GM12892 (cell line): Measurements from ENCODE around the gene DENND5A.

Source experiments
- DNase-seq: peaks from one replicate; pipeline ENCODE4 v3.0.0; 2011; ENCODE audit not compliant: insufficient read length
- FAIRE-seq: peaks from 2 replicates; lab custom pipeline; 2011; peaks lifted over from hg19 to GRCh38; lab: Jason Lieb, UNC
- POLR2A ChIP-seq: IDR thresholded peaks from 2 replicates; pipeline ENCODE4 v1.6.1; 2011; ENCODE audit warnings: low read depth, low read length, control low read depth
- POLR2AphosphoS5 ChIP-seq: IDR thresholded peaks from 2 replicates; pipeline ENCODE4 v1.6.1; 2011; ENCODE audit warnings: low read depth, low read length, control low read depth
- TAF1 ChIP-seq: IDR thresholded peaks from 2 replicates; pipeline ENCODE4 v1.6.1; 2011; ENCODE audit warnings: low read depth, mild to moderate bottlenecking, control low read depth, low read length, borderline replicate concordance

The DENND5A gene

DNA sequence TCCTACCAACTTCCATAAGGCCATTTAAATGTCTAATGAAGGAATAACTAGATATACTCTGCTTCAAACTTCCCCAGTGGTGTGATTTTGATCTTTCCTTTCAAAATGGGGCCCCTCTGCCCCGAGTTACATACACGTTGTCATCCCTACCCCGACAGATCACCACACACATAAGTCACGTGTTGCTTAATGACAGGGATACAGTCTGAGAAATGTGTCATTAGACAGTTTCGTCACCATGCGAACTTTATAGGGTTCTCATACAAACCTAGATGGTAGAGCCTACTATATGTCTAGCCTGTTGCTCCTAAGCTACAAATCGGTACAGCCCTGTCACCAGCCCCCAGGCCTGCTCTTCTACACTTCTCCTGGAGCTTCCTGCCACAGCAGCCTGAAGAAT lies 124.0 kb downstream of the DENND5A start:
- TF ChIP-seq POLR2A (no peak), TAF1 (no peak), POLR2AphosphoS5 (no peak)
- no peak for DNase-seq
- FAIRE-seq, result peak; percentile 9

DNA sequence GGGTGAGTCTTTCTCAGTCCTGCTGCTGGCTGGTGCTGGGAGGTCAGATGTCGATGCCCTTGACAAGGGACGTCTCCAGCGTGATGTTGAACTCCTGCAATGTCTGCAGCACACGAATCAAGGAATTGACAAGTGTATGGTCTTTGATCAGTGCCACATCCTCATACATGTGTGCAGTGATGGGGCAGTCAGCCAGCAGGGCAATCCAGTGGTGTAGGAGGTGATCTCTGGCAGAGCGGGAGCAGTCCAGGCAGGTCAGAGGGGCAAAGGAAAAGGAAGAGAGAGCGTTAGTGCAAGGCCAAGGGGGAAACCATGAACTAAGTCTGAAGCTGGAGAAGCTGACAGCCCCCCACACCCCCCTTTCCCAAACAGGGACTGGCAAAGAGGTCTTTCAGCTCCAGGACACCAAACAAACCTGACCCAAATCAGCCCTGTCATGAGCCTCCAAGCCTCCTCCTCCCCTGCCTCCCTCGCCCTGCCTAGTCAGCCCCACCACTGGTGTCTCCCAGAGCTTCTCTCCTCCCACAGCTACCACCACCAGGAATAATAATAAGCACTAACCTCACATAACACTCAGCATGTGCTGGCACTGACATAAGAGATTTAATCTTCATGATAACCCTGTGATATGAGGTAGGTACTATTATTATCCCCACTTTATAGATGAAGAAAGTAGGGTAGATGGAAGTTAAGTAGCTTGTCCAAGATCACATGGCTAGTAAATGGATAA lies 125.4 kb downstream of the DENND5A start:
- DNase-seq, result no peak
- TF ChIP-seq TAF1 (no peak), POLR2AphosphoS5 (no peak), POLR2A (no peak)
- no peak for FAIRE-seq

DNA sequence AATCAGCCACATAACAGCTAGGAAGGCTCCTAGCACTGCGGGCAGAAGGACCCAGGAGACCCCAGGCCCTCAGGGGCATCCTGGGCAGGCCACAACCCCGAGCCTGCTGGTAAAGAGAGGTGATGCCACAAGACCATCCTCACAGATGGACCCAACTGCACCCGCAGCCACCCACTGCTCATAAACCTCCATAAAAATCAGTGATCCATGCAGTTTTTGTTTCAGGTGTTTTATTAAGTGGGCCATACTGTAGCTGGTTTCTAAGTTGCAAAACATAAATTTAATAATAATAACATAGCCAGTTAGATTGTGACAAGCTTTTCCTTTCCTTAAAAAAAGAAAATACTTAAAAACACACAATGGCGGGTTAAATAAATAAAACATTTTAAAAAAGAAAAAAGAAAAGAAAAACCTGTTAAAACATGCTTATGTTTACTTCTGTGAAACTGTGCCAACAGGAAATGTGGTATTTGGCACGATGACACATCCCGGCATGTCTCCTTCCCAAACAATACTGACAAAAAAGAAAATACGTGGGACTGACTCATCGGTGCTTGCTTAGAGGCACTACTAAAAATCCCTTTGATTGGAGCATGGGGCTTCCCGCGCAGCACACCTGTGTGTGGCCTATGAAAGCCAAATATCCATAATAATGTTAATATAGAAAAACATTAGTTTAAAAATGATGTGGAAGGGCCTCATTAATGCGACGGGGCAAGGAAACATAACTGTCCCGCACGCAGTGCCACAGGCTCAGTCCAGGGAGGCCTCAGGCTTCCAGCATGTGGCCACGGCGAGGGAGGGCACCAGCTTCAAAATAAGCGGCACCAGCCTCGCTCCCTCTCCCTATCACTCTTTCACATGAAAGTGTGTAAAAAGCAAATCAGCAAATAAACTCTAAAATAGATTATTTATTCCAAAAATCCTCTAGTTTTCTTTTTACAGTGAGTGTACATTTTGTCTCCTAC lies 126.3 kb downstream of the DENND5A start:
- DNase-seq (no peak), FAIRE-seq (no peak)
- no peak for TF ChIP-seq TAF1
- no peak for TF ChIP-seq POLR2AphosphoS5
- no peak for TF ChIP-seq POLR2A

DNA sequence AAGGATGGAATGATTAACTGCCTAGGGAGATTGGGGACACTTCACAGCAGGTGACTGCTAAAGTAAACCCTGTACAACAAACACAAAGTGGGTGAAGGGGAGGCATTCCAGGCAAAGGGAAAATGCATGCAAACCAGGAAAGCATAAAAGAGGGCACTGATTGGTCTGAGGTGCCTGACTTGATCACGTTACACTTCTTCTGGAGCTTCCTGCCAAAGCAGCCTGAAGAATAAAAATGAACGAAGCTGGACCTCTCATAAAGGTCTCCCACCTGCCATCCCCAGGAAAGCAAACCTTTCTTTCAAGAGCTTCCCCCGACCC lies 127.1 kb downstream of the DENND5A start:
- FAIRE-seq (peak; percentile 9), DNase-seq (no peak)
- TF ChIP-seq POLR2A, result no peak

DNA sequence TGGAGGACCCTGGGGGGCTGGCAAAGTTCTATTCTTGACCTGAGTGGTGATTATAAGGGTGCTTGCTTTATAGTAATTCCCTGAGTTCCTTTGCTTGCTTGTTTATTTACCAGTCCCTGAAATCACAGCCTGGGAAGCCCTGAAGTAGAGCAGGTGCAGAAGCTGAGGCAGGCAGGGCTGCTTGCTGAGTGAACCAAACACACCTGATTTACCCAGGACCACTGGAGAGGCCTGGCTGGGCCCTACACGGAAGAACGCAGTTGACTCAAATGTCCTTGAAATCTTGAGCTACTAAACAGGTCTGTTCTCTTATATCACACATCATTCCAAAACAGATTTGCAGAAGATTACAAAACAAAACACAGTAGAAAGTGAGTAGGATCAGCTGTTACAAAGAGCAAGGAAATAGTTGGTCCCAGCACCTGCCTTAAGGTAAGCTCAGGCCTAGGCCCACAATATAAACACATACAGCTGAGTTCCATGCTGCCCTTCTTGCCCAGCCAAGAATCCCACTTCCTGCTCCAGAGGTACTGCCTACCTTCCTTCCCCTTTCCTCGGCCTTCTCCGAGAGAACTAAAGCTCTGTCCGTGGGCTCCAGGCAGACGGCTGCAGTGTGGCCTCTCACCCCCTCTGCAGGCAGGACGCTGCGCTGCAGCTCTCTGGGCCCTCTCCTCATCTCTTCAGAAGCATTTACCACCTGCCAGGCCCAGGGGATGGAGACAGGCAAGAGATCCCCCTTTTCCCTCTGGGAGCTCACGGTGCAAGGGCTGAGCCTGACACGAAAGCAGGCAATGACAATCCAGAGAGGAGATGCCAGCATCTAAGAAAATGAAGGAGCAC lies 127.6 kb downstream of the DENND5A start:
- TF ChIP-seq TAF1, result no peak
- TF ChIP-seq POLR2AphosphoS5, result no peak
- TF ChIP-seq POLR2A, result no peak
- peak; percentile 98 for FAIRE-seq
- DNase-seq, result peak; percentile 40

DNA sequence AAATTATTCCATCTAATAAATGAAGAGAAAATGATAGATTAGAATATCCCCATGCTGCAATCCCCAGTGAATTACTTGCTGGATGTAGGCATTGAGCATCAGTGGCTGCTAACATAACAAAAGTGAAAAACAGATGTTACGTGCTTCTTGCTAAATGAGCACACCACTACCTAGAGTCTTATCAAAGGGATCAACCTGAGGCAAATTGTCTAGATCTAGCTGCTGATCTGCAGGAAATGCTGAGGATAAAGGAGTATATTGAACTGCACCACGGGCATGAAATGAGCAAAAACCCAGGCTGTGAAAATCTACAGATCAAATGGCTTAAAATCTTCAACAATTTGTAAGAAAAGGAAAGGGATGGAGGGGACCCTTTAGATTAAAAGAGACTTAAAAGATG lies 128.4 kb downstream of the DENND5A start:
- FAIRE-seq (no peak), DNase-seq (no peak)
- TF ChIP-seq POLR2AphosphoS5, result no peak
- TF ChIP-seq TAF1, result no peak

DNA sequence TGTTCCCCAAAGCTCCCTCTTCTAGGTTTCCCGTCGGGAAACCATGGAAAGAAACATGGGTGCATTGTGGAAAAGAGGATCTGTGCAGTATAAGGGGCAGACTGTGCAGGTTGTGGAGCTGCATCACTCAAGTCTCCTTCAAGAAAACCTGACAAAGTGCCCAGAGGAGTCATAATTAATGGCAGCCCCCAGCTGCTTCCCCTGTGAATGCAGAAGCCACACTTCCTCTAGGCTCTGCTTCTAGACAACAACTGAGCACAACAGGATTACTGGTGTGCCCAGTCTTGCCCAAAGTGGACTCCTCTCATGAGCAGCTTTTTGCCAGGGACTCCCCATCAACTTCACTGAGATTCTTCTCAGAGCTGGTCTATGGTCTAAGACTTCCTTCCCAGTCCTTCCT lies 131.2 kb downstream of the DENND5A start:
- DNase-seq, result no peak
- FAIRE-seq, result no peak
- TF ChIP-seq POLR2A, result no peak
- no peak for TF ChIP-seq POLR2AphosphoS5
- no peak for TF ChIP-seq TAF1

DNA sequence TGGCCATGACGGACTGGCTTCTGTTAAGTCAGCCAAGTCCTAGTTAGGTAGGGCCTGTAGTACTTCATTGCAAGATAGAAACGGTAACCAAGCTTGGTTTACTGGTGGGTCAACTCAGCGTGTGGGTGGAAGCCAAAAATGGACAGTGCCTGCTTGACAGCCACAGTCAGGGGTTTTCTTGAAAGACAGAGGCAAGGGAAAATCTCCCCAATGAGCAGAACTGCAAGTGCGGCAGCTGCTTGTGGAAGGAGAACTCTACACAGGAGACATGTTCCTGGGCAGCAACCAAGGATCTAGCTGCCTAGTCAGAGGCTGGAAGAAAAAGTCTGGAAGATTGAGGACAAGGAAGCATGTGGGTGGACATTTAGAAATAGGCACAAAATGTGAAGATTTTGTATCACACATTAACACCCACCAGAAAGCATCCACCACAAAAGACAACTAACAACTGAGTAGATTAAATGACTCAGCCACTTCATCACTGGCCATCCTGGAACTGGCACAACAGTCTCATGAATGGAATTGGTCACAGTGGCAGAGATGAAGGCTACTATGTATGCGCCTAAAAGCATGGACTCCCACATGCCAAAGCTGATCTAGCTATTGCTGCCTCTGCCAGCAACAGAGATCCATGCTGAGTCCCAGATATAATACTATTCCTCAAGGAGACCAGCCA lies 132.8 kb downstream of the DENND5A start:
- peak; percentile 36 for FAIRE-seq
- DNase-seq, result no peak
- TF ChIP-seq POLR2A (no peak), TAF1 (no peak), POLR2AphosphoS5 (no peak)

DNA sequence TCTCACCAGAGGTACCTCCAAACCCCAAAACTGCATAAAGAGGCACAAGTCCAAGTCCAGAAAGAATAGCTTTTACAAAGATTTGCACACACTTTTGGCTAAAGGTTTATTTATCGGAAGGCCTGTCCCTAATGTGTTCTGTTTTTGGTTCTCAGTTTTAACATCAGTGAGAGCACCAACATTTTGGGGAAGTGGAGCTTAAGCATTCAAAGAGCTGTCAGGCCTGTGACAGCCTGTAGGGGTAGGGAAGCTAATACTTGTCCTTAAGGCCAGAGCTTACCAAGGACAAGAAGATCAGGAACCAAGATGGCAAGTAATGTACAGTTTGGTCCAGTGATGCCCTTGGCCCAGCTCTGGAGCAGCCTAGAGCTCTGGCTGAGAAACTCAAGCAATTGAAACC lies 134.9 kb downstream of the DENND5A start:
- no peak for DNase-seq
- TF ChIP-seq TAF1 (no peak), POLR2AphosphoS5 (no peak), POLR2A (no peak)
- peak; percentile 50 for FAIRE-seq

DNA sequence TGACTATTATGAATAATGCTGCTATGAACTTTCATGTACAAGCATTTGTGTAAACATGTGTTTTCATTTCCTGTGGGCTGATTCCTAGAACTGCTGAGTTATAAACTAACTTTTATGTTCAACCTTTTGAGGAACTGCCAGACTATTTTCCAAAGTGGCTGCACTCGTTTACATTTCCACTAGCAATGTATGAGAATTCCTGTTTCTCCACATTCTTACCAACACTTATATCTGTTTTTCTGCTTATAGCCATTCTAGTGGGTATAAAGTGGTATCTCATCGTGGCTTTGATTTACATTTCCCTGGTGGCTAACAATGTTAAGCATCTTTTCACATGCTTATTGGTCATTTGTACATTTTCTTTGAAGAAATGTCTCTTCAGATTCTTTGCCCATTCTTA lies 138.5 kb downstream of the DENND5A start:
- TF ChIP-seq TAF1 (no peak), POLR2A (no peak), POLR2AphosphoS5 (no peak)
- DNase-seq, result no peak
- no peak for FAIRE-seq

DNA sequence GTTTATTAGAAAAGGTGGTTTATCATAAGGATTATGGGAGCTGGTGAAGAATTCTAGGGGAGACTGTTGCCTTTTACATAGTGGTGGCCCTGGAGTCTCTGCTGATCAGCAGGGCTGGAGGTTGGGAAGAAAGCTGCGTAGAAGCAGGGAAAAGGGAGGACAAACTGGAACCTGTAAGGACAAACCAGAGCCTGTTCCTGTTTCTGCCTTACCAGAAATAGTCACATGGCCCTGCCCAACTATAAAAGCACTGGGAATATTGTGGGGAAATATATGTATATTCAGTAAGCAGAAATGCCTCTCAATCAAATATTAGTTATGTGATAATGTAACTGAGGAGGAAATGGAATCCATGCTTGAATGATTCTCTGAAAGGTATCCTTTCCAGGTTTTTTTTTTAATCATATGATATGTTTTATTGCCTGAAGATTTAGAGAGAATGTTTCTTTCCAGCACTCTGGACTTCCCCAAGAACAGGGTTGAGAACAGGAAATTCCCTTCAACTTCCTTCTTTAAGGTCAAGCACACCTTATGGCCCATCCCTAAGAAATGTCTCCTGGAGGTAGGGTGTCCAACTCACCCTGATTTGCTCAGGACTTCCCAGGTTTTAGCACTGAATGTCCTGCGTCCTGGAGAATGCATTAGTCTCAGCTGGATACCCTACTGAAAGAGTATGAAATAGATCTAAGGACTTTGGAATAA lies 139.8 kb downstream of the DENND5A start:
- no peak for FAIRE-seq
- DNase-seq, result no peak
- TF ChIP-seq POLR2A (no peak), TAF1 (no peak), POLR2AphosphoS5 (no peak)
